ENCODE data around the gene STEAP1B.

DNA sequence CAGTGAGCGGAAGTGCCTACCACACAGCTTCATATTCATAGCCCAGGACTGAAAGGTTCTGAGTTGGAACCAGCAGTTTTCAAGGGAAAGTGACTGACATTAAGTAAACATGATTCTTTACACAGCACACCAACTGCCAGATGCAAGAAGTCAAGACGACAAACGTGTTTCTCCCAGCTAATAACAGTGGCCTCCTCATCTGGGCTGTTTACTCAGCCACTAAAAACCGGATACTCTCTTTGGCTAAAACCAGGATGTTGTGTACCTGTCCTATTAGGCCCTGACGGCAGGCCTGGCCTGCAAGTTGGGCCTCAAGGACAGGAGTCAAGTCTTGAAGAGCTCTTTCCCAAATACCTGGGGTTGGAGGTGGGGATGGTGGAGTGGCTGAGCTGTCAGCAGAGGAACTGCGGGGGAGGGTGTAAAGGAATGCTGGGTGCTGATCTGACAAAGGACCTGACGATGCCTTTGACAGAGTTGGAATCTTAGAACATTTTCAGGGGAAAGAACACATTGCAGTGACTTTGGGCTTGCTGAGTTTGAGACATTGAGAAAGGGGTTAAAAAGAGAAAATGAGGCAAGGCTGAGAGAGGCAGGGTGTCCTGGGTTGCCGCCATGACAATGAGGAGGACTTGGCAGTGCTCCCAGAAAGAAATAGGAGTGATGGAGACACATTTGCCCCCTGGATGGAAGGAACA is 57.7 kb downstream of the STEAP1B start:
- TF ChIP-seq, protein P1, sequence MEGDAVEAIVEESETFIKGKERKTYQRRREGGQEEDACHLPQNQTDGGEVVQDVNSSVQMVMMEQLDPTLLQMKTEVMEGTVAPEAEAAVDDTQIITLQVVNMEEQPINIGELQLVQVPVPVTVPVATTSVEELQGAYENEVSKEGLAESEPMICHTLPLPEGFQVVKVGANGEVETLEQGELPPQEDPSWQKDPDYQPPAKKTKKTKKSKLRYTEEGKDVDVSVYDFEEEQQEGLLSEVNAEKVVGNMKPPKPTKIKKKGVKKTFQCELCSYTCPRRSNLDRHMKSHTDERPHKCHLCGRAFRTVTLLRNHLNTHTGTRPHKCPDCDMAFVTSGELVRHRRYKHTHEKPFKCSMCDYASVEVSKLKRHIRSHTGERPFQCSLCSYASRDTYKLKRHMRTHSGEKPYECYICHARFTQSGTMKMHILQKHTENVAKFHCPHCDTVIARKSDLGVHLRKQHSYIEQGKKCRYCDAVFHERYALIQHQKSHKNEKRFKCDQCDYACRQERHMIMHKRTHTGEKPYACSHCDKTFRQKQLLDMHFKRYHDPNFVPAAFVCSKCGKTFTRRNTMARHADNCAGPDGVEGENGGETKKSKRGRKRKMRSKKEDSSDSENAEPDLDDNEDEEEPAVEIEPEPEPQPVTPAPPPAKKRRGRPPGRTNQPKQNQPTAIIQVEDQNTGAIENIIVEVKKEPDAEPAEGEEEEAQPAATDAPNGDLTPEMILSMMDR (IDR thresholded peaks at IDR 0.05; ENCODE audit: low read depth, low read length), result no peak
- TF ChIP-seq POLR2A (IDR thresholded peaks at IDR 0.05; ENCODE audit: extremely low read depth, insufficient read length), result no peak
